GM19023 (cell line): ENCODE data around the gene SLIT1.

ENCODE experiments used
- ATAC-seq: cut with Tn5 transposase; IDR thresholded peaks from one replicate; pipeline ENCODE4 v1.9.1; 2021; ENCODE audit warnings: mild to moderate bottlenecking, moderate library complexity; ENCODE audit not compliant: unreplicated experiment

SLIT1 gene

GRCh38 chr10:97029271-97029670, 156.5 kb downstream of the SLIT1 start:
- ATAC-seq = no peak

GRCh38 chr10:97028832-97029178, 157.0 kb downstream of the SLIT1 start:
- ATAC-seq = no peak

DNA sequence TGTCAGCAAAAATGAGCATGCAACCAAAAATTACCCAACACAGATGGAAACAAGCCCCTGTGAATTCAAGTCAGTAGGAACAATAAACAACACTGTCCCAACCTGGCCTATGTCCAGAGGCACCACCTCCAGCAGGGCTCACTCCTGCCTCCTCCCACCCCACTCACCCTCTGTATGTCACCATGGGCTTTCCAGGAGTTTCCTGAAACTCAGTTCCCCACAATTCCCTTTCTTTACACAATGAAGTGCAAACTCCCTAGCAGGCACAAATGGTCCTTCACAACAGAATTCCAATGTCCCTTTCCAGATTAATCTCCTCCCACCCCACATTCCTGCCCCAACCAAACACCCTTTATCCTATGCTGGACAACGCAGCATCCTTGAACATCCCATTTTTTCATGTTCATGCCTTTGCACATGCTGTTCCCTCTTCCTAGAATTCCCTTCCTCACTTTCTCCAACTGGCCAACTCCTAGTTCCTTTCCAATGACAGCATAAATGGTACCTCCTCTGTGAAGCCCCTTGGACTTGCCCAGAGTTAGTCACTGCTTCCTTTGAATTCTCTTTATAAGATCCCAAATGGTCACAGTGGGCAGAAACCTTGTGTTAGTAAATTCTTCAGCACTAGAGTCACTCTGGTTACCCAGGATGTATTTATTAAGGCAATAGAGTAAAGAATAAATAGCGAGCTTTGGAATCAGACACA, 157.5 kb downstream of the SLIT1 start:
- no peak for ATAC-seq

DNA sequence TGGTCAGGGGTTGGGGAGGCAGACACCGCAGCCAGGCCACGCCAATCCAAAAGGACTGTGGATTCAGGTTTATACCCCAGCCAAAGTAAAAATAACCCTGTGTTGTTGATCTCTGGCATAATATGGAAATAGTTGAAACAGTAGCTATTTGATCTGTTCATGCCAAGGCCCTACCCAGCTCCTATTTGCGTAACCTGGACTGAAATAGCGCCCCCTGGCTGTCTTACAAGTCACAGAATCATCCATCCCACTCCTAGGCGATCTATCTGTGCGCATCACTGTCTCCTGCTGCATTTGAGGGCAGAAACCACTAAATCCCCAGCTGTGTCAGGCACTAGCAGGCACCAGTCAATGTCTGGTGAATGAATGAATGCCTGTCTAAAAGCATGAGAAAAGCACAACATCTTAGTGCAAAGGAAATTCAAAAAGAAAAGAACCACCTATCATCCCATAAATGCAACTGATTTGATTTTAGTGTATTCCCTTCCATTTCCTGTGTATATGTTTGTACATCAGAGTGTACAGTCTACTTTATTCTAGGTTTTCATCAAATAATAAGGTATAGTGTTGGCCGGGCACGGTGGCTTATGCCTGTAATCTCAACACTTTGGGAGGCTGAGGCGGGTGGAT, 160.0 kb downstream of the SLIT1 start:
- ATAC-seq = no peak

DNA sequence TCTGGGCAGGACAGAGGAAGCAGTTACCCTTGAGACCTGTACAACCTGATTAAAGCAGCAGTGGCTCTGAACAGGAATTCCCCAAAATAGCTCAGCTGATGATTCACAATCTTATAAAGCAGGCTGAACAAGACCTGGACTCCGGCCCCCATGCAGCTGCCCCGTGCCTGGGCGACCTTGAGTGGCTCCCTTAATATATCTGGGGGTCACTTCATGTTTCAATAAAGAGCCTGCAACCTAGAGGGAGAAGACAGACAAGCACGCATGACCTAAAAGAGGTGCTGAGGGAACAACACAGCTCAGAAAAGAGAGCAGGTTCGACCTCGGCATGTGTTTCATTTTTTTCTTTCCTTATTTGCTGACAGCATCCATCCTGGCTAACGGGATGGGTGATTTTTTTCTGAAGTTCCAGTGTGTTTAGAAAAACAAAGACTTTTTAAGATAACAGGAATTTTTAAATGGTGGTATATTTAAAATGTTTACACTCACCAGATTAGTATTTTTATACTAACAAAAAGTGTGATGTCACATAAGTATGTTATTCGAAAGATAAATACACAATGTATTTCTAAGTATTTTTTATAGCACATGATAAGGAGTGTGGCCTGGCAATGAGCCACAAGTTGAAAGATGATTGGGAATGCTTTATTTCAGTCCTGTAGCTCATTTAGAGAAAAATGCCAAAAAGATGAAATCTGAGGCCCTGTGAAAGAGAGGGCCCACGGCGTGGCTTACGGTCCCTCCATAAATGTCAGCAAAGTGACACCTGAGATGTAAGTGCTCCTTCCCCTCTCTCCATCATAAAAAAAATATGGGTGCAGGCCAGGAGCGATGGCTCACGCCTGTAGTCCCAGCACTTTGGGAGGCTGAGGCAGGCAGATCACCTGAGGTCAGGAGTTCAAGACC, 161.3 kb downstream of the SLIT1 start:
- no peak for ATAC-seq

GRCh38 chr10:97023401-97024167, 162.2 kb downstream of the SLIT1 start:
- no peak for ATAC-seq

DNA sequence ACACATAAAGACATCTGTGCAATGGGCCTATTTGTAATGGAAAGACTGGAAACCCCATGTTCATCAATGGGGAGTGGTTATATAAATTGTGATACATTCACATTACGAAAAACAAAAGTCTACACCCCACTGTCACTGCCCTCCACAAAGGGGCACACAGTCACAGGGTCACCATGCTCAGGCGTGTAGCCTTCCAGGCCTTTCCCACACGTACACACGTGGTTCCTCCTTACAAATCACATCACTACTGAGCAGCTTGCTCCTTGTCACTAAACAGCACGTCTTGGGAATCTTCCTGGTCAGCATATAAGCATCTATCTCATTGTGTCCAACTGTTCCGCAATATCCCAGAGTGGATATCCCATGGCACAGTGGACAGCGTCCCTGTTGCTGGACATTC, 163.1 kb downstream of the SLIT1 start:
- no peak for ATAC-seq

- no peak for ATAC-seq
These were observed 165.0 kb downstream of the SLIT1 start for GRCh38 chr10:97020452-97021400.

DNA sequence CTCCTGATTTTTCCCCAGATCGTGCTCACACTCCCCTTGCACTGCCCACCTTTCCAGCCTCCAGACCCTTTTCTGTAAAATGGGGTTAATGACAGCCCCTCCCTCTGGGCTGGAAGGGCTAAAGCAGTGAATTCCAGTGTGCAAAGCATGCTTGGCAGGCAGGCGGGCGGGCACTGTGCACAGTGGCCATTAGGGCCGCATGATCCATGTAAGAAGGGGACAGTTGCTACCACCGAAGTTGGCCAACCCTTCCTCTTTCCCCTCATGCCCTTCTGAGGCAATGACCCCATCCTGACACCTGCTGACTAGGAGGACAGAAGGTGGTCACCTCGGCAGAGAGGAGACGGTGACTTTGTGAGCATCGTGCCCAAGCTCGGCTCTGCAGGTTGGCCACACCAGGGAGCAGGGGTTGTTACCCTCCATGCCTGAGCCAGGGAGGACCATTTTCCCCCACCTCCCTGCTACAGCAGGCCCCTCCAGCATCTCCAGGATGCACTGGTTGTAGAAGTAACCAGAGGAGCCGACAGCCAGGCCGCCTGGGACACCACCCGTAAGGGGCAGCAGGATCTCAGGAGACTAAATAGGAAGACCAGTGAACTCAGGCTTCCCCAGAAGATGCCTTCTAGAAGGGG, 166.4 kb downstream of the SLIT1 start:
- no peak for ATAC-seq

DNA sequence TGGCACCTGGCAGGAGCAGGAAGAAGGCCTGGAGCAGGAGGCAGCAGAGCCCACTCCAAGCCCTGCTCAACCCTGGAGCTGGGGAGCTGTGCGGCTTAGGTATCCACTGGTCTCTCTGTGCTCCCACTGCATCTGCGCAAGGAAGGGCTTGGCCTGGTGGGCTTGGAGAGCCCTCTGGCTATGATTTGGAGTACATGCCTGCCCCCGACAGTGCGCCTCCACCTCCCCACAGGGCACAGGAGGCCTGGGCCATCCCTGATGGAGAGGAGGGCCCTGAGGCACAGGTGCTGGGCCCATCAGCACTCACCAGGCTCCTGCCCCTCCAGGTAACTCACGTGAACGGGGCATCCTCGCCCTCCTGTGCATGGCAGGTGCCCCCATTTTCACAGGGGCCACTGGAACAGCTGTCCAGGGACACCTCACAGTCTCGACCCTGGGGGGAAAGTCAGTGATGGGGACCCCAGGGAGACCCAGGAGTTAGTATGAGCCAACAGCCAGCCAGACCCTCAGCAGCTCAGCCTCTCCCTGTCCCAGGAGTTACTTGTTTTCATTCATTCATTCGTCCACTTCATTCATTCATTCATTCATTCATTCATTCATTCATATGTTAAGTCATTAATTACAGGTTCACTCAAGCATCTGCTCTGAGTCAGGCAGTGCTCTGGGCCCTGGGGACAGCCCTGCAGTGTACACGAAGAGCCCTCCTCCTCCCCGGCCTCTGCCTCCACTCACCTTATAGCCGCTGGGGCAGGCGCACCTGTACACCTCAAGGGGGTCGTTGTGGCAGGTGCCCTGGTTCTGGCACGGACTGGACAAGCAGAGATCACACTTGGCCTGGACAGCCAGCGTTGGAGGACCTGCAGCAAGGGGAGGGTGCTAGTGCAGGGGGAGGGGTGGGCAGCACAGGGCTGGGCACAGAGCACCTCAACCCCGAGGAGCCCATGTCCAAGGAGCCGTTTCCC, 167.2 kb downstream of the SLIT1 start:
- no peak for ATAC-seq

- no peak for ATAC-seq
These were observed 168.3 kb downstream of the SLIT1 start for GRCh38 chr10:97017474-97017903.

- peak; percentile 68 for ATAC-seq
These were observed 168.9 kb downstream of the SLIT1 start for GRCh38 chr10:97016728-97017473.

DNA sequence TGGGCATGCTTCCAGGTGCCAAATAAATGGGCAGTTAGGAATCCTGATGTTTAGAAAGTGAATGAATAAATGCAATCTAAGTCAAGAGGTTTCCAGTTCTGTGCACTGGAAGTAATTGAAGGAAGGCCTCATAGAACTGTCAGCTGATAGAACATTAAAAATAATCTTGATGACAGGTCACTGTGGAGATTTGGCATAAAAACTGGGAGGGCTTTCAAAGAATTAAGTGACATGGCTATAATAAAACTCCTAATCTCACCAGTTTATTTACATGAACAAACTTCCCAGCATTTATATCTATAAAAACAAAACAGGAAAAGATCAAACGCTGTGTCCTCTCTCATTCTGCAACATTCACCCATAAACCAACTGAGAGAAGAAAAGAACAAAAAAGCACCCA, 170.5 kb downstream of the SLIT1 start:
- ATAC-seq = no peak

DNA sequence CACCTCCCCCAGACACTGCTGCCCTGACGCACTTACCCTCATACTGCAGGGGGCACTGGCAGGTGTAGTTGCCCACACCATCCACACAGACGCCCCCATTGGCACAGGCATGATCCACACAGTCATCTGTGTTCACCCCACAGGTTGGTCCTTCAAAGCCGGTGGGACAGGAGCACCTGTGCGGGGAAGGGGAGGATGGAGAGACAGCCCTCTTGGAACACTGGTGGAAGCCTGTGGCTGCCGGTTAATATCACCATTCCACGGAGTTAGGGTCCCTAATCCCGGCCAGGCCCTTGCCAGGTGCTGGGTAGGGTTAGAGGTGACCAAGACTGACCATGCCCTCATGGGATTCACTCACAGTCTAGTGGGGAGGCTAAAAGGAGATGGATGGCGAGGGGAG, 171.8 kb downstream of the SLIT1 start:
- ATAC-seq = no peak

DNA sequence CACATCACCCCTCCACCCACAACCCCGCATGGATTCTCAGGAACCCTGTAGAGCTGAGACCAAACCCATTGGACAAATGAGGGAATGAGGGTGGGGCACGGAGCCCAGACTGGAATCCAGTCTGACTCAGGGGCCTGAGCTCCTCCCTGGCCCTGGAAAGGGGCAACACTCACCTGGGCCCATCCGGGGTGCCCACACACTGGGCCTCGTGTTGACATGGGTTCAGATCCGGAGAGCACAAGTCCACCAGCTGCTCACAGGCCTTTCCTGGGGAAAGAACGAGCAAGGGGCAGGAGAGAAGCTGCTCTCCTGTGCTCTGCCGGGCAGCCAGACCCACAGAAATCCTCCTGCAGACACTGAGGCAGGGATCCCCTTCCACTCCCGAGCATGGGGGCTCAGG, 172.2 kb downstream of the SLIT1 start:
- no peak for ATAC-seq

- ATAC-seq = no peak
These were observed 173.3 kb downstream of the SLIT1 start for GRCh38 chr10:97012470-97012869.

- ATAC-seq = no peak
These were observed 174.4 kb downstream of the SLIT1 start for GRCh38 chr10:97011397-97011796.
